GM20431 (cell line): ENCODE results near the gene PPY.
"Not testable (repeated sequence)": the region's sequence is repeated elsewhere in the genome, so short reads cannot be mapped to it uniquely, and the experiment has no call there.

Source experiments
- in situ Hi-C: fragments of 300-500 bp; cut with MseI, MboI; formaldehyde crosslinking; loops from one replicate; pipeline ENCODE4 v1.15.0; 2020; ENCODE audit warnings: low sequenced_read_pairs; ENCODE audit not compliant: unreplicated experiment

The PPY gene

DNA sequence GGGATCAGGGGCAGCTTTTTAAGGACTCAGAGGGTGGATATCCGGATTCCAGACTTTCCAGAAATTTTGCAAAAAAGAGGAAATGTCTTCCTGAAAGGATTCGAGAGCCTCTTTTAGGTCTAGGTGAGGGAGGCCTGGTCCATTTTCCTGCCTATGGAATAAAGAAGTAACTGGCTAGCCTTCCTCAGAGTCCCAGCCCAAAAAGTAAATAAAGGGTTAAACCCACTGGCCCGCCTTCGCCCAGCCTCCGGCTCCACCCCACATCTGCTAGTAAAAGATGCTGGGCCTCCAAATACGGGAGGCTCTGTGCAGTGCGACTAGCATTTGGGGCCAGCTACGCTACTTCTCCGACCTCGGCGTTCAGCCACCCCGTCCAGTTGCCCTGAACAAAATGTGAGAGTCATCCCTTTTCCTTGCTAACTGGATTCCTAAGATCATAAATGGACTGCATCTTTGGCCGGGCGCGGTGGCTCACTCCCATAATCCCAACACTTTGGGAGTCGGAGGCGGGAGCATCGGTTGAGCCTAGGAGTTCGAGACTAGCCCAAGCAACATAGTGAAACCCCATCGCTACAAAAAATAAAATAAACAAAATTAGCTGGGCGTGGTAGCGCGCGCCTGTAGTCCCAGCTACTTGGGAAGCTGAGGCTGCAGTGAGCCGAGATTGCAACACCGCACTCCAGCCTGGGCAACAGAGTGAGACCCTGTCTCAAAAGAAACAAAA is 34.1 kb downstream of the PPY start:
- in situ Hi-C loops: no loop called here

DNA sequence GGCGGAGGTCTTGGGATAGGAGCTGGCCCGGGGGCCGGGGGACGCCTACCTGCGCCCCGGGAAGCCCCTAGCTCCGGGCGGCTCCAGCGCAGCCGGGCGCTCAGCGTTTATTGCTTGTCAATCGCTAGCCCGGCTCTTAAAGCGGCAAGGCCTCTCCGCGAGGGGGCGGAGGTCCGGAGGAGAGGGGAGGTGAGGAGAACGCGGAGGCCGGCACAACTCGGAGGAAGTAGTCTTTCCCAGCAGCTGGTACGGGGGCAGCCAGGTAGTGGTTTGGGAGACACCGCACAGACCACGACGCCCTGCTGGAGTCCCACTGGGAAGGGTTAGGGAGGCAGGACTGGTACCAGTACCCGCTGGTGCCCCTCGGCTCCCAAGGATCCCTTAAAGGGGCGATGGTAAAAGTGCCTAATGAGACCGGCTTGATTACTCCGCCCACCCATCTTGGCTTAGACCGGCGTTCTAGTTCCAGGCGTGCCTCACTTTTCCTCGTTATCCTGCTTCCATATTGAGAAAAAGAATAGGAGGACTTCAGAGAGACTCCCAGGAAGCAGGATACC is 34.8 kb downstream of the PPY start, which contains the start of gene MPP2:
MPP2 (minus strand) TSS at position 112 of the 557 bp plus-strand sequence. CDS start 3,076 bp downstream, outside the sequence.
- in situ Hi-C loops: no loop called here

DNA sequence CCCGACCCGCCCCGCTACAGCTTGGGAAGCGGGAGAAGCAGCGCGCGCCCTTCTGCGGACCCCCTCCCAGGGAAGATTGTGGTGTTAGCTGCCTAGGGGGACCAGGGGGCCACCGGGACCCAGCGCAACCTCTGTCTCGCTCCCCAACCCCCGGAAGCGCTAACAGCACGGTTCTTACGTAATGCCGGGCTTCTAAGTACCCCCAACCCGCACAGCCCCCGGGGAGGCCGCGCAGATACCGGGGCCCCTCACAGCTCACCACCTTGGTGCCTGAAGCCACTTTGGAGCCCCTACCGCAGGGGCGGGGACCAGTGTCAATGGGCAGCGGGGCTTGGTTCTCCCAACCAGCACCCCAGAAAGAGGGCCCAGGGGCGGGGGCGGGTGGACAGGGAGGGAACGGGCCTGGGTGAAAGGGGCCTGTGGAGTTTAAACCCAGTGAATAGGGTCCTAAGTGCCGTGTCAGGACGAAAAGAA is 35.3 kb downstream of the PPY start:
- in situ Hi-C loops: no loop called here

DNA sequence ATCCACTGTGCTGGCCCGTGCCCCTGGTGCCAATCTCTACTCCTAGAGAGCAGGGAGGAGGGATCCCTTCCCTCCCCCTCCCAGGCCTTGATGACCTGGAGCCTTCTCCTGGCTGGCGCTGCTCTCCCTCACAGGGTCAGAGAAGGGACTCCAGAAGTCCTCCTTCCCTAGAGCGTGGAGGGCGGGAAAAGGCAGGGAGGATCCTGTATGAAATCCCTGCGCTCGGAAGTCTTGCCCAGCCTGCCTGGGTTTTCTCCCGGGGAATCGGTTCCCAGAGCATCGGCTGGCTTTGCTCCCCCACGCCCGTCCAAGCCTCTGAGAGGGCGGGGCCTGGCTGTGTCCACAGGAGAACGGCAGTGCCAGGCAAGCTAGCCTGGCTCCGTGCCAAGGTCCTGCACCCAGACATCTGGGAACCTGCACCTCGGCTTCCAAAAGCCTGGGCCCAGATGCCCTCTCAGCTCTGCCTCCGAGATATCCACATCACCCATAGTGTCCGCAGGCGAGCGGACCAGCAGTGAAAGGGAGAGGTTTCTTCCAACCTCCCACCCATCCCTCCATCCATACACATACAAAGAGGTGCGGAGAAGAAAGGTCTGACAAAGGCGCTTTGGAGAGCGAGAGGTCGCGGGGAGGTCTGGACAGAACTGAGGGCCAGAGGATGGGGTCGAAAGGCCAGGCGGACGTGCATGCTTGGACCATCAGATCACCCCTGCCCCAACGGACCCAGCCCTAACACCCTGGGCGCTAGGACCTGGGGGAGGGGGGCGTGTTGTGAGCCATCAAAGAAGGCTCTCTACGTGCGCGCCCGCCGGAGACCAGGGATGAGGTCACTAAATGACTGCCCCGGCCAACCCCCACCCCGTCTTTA is 36.1 kb downstream of the PPY start:
- in situ Hi-C loops: no loop called here

DNA sequence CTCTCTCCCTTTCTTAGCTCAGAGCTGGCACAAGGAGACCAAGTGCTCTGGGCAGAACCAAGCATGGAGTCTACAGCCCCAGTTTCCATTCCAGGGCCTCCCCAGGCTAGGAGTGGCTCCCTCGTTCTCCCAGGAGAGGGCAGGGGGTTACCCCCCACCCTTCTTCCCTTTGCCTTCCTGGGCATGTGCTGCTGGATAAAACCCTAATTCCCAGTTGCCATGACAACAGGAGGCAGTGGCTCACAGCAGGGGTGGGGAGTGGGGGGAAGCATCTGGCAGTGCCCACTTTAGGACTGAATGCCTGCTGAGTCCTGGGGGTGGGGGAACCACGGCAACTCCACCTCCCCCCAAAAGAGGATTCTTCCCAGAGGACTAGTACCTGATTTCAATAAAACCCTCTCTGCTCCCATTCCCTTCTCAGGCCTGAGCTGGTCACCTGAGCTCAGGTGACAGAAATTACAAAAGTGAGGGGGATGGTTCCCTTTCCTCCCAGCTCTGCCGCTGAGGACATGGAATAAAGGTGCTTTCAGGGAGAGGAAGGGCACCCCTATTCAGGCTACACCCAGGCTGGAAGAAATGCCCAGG is 36.8 kb downstream of the PPY start:
- in situ Hi-C loops: no loop called here

DNA sequence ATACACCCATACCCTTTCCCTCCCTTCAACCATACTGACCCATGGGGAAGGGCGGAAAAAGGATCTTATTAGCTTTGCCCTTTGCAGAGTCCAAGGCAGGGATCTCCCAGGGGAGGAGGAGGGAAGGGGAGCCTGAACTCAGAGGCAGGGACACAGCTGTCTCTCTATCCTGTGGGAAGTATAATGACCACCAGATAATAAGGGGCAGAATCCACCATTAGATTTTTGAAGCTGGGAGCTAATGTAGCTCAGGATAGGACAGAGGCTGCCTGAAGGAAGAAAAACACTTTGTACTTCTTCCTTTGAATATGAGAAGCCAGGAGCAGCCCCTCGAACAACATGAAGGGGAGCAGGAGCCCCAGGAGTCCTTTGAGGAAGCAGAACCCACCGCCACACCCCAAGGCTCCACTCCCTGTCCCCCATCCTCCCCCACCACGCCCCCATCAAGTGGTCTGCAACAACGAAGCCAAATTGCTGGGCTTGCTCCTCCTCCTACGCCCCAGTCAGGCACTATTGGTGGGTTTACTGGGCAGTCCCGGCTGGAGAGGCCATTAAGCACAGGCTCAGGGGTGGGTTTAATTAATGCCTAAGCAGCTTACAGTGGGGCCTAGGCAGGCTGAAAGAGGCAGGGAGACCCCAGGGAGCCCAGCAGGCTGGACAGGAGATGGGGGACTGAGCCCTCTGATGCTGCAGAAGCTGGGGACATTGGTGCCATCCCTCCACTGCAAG is 40.3 kb downstream of the PPY start:
- in situ Hi-C loops: no loop called here

DNA sequence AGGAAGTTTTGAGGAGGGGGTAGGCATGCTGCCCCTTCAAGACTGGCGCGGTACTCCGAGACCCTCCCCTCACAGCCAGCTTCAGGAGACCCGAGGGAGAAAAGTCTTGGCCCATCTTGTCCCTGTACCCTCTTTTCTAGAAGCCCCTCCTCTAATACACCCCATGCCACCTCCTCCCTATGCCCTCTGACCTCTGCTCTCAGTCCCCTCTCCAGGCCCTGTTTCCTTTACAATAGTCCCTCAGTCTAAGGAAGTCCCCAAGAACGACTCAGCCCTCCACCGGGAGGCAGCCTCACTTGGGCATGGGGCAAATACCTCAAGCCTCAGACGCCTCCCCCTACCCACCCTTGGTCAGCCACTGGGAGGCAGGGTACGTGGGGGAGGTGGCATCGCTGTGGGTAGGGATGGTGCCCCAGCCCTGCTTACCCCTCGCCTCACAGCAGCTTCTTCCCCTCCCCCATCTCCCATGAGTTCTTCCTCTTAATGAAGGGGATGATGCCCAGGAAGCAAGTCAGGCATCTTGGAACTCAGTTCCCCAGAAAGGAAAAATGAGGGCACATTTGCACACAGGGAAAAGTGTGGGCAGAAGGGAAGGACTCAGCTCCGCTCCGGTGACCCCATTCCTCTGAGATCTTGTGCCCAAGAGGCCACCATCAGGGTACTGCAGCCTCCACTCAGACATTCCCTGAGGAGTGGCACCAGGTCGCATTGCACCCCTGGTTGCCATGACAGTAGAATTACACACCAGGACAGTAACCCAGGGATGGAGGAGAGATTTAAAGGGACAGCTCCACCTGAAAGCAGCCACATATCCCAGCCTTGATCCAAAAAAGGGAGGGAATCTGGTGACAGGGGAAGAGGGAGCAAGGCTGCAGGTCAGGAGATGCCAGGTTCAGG is 41.2 kb downstream of the PPY start:
- in situ Hi-C loops: no loop called here

DNA sequence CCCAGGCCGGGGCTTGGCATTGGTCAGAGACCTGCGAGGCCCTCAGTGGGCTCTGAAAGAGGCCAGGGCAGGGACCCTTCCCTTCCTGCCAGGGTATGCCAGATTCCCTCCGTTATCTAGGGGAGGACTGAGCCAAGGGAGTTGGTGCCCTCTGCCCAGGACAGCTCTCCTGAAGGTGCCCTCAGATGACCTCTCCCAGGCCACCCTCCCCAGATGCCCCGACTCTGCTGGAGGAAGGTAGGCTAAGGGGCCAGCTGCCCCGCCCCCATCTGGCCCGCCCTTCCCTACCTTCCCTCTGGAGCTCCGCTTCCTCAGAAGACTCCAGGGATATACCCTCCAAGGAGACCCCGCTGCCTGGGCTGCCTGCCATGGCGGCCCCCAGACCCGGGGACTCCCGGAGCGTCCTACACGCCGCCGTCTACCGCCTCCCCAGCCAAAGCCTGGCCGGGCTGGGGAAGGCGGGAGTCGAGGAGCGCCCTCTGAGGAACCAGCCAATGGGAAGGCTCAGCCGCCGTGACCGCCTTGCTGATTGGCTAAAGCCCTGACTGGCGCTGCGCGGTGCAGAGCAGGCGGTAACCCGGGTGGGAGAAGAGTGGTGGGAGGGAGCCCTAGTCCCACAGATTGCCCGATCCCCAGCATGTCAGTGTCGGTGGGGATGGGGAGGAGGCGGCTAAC is 42.0 kb downstream of the PPY start:
- in situ Hi-C loops: no loop called here

DNA sequence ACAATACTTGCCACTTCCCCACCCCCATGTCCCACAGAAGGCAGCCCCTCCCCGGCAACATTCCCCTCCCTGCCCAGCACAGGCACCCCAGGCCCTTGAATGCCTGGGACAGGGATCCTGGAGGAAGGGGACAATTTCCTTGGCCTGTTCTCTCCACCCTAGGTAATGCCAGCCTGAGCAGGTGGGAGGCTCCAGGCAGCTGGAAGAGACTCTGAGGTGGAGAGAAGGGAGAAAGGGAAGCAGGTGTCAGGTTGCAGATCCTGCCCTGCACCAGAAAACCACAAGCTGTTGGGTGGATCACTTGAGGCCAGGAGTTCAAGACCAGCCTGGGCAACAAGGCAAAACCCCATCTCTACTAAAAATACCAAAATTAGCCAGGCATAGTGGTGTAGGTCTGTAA is 43.8 kb downstream of the PPY start:
- in situ Hi-C loops: no loop called here

DNA sequence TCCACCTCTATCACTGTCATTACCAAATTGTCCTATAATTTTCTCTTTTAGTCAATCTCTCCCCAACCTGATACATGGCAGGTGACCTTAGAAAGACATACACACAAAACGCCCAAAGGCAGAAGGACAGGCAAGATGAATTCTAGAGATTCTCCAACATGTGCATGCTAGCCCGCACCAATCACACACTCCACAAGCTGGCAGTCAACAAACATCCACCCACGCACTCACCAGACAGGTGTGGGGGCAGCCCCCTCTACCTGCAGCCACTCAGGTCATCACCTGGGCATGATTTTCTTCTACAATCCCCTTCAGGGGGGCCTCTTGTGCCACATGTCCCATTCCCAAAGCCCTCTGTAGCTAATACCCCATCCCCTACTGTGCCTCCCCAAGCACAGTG is 44.4 kb downstream of the PPY start:
- in situ Hi-C loops: no loop called here

DNA sequence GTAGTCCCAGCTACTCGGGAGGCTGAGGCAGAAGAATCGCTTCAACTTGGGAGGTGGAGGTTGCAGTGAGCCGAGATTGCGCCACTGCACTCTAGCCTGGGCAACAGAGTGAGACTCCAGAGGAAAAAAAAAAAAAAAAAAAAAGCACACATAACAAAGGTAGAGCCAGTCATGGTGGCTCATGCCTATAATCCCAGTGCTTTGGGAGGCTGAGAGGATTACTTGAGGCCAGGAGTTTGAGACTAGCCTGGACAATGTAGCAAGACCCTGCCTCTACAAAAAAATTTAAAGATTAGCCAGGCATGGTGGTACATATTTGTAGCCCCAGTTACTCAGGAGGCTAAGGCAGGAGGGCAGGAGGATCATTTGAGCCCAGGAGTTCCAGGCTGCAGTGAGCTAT is 47.8 kb downstream of the PPY start:
- in situ Hi-C loops: not testable (repeated sequence)

DNA sequence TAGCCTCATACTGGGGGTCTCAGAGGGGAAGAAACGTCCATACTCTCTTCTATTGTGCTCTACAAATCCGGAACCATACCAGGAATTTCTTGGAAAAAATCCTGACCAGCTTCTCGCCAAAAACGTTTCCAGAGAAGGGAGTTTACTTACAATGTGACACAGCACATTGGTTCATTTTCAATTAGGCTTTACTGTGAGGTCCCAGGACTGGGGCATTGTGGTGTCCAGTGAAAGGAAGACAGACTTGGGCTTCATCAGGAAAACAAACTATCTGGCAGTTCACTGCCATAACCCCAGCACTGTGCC is 49.7 kb downstream of the PPY start:
- in situ Hi-C loops: no loop called here

DNA sequence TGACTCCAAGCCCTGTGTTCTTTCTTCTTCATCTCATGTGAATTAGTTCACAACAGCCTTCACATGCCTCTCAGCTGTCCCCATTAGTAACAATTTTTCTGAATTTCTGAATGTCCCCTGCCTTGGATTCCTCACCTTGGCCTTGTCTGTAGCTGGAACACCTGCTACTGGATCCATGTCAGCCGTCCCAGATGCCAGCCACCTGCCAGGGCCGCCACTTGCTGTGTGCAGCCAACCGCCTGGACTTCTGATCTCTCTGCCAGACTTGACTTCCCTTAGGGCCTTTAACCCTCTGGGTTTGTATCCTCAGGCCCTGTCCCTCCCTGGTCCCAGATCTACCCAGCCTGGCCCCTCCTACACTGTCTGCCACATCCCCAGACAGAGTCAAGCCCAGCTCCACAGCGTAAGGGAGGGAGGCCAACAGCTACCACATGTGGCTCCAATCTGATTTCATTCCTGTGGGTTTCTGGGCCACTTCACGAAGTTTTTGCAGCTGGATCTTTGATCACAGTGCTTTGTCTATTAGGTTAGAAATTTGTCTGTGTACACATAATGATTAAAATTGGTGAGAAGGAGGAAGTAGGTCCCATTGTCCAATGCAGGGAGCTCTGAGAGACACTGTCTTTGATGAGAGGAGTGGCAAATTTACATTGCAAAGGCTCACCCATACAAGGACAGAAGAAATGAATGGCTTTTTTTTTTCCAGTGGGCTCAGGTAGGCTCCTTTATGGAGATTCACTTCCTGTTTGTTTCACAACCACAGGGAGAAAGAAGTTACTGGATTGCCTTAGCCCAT is 50.2 kb downstream of the PPY start:
- in situ Hi-C loops: no loop called here
